ENCODE data around the gene GLYAT. TPM values are rescaled to one million over a fixed set of nuclear protein-coding genes. Genes with fewer than 3 reads are reported as not detected.

Gene GLYAT
- polyA plus RNA-seq, 1 donor from 2014 or later, result not detected

DNA sequence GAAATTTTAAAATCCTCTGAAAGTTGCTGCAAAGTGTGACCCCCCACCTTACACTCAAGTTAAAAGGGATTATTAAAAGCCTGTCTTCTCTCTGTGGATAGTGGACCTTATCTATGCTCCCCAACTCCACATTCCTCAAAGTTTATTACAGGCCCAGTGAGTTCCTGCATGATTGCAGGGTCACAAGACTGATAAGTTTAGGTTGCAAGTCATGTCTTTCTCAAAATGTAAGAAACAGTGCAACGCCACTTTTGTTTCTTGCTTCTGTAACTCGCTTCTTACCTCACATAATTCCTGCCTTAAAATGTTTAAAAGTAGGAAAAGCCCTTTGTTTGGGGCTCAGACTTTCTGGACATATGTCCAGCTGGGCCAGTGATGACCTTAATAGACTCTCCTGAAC lies 38.4 kb upstream of the GLYAT start:
- Histone ChIP-seq H3K27ac (ENCODE audit: low read length) (no peak overlapping the region), H2AFZ (ENCODE audit: low read depth, low read length) (no peak overlapping the region), H3K79me2 (replicated peaks; ENCODE audit: insufficient read depth, low read length) (no peaks in the 10 kb centered on the region), H3K9me2 (ENCODE audit: insufficient read depth, low read length) (no peaks in the 10 kb centered on the region), H3F3A (ENCODE audit: insufficient read depth, low read length, poor library complexity, severe bottlenecking) (no peaks in the 10 kb centered on the region), H3K36me3 (ENCODE audit: insufficient read depth, low read length) (no peaks in the 10 kb centered on the region), H4K20me1 (ENCODE audit: insufficient read depth) (no peaks in the 10 kb centered on the region), H3K4me2 (ENCODE audit: low read length) (no peak overlapping the region), H3K9ac (ENCODE audit: low read length) (no peak overlapping the region), H3K9me3 (ENCODE audit: low read length) (no peaks in the 10 kb centered on the region), H3K27me3 (ENCODE audit: insufficient read depth, low read depth, low read length) (no peaks in the 10 kb centered on the region), H3K4me3 (ENCODE audit: low read length) (no peak overlapping the region)
- TF ChIP-seq, protein P1, sequence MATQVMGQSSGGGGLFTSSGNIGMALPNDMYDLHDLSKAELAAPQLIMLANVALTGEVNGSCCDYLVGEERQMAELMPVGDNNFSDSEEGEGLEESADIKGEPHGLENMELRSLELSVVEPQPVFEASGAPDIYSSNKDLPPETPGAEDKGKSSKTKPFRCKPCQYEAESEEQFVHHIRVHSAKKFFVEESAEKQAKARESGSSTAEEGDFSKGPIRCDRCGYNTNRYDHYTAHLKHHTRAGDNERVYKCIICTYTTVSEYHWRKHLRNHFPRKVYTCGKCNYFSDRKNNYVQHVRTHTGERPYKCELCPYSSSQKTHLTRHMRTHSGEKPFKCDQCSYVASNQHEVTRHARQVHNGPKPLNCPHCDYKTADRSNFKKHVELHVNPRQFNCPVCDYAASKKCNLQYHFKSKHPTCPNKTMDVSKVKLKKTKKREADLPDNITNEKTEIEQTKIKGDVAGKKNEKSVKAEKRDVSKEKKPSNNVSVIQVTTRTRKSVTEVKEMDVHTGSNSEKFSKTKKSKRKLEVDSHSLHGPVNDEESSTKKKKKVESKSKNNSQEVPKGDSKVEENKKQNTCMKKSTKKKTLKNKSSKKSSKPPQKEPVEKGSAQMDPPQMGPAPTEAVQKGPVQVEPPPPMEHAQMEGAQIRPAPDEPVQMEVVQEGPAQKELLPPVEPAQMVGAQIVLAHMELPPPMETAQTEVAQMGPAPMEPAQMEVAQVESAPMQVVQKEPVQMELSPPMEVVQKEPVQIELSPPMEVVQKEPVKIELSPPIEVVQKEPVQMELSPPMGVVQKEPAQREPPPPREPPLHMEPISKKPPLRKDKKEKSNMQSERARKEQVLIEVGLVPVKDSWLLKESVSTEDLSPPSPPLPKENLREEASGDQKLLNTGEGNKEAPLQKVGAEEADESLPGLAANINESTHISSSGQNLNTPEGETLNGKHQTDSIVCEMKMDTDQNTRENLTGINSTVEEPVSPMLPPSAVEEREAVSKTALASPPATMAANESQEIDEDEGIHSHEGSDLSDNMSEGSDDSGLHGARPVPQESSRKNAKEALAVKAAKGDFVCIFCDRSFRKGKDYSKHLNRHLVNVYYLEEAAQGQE (IDR thresholded peaks at IDR 0.05; ENCODE audit: borderline replicate concordance), result no peak
- TF ChIP-seq POLR2AphosphoS5 (IDR thresholded peaks at IDR 0.05), result no peak
- no peak for TF ChIP-seq EP300 (conservative IDR thresholded peaks at IDR 0.05; ENCODE audit: poor library complexity, severe bottlenecking)
- TF ChIP-seq MXI1 (conservative IDR thresholded peaks at IDR 0.05; ENCODE audit: poor library complexity, severe bottlenecking), result no peak
- TF ChIP-seq SMC3 (conservative IDR thresholded peaks at IDR 0.05; ENCODE audit: poor library complexity), result no peak
- TF ChIP-seq EZH2 (IDR thresholded peaks at IDR 0.05; ENCODE audit: borderline replicate concordance, insufficient read depth, low read length, poor library complexity, severe bottlenecking), result no peak
- TF ChIP-seq TAF1 (IDR thresholded peaks at IDR 0.05; ENCODE audit: low read depth), result no peak
- no peak for TF ChIP-seq RAD21 (conservative IDR thresholded peaks at IDR 0.05)
- TF ChIP-seq, protein P2, sequence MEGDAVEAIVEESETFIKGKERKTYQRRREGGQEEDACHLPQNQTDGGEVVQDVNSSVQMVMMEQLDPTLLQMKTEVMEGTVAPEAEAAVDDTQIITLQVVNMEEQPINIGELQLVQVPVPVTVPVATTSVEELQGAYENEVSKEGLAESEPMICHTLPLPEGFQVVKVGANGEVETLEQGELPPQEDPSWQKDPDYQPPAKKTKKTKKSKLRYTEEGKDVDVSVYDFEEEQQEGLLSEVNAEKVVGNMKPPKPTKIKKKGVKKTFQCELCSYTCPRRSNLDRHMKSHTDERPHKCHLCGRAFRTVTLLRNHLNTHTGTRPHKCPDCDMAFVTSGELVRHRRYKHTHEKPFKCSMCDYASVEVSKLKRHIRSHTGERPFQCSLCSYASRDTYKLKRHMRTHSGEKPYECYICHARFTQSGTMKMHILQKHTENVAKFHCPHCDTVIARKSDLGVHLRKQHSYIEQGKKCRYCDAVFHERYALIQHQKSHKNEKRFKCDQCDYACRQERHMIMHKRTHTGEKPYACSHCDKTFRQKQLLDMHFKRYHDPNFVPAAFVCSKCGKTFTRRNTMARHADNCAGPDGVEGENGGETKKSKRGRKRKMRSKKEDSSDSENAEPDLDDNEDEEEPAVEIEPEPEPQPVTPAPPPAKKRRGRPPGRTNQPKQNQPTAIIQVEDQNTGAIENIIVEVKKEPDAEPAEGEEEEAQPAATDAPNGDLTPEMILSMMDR (IDR thresholded peaks at IDR 0.05; ENCODE audit: poor library complexity, severe bottlenecking), result no peak

DNA sequence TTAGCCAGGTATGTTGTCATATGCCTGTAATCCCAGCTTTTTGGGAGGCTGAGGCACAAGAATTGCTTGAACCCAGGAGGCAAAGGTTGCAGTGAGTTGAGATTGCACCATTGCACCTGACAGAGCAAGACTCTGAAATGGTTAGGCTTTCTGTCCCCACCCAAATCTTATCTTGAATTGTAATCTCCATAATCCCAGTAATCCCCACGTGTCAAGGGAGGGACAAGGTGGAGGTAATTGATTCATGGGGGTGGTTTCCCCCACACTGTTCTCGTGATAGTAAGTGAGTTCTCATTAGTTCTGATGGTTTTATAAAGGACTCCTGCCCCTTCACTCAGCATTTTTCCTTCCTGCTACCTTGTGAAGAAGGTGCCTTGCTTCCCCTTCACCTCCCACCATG lies 37.6 kb upstream of the GLYAT start:
- Histone ChIP-seq H3K4me2 (ENCODE audit: low read length) (no peak overlapping the region), H3K9me2 (ENCODE audit: insufficient read depth, low read length) (no peaks in the 10 kb centered on the region), H3K27me3 (ENCODE audit: insufficient read depth, low read depth, low read length) (no peaks in the 10 kb centered on the region), H3K27ac (ENCODE audit: low read length) (no peak overlapping the region), H4K20me1 (ENCODE audit: insufficient read depth) (no peaks in the 10 kb centered on the region), H3K9me3 (ENCODE audit: low read length) (no peaks in the 10 kb centered on the region), H3K79me2 (replicated peaks; ENCODE audit: insufficient read depth, low read length) (no peaks in the 10 kb centered on the region), H3K36me3 (ENCODE audit: insufficient read depth, low read length) (no peaks in the 10 kb centered on the region), H3K9ac (ENCODE audit: low read length) (no peak overlapping the region), H3K4me3 (ENCODE audit: low read length) (no peak overlapping the region), H2AFZ (ENCODE audit: low read depth, low read length) (no peak overlapping the region), H3F3A (ENCODE audit: insufficient read depth, low read length, poor library complexity, severe bottlenecking) (no peaks in the 10 kb centered on the region)
- TF ChIP-seq EP300 (conservative IDR thresholded peaks at IDR 0.05; ENCODE audit: poor library complexity, severe bottlenecking) (no peak), SMC3 (conservative IDR thresholded peaks at IDR 0.05; ENCODE audit: poor library complexity) (no peak), MXI1 (conservative IDR thresholded peaks at IDR 0.05; ENCODE audit: poor library complexity, severe bottlenecking) (no peak), EZH2 (IDR thresholded peaks at IDR 0.05; ENCODE audit: borderline replicate concordance, insufficient read depth, low read length, poor library complexity, severe bottlenecking) (no peak), RAD21 (conservative IDR thresholded peaks at IDR 0.05) (no peak), POLR2AphosphoS5 (IDR thresholded peaks at IDR 0.05) (no peak), TAF1 (IDR thresholded peaks at IDR 0.05; ENCODE audit: low read depth) (no peak)
- TF ChIP-seq, protein P1 (IDR thresholded peaks at IDR 0.05; ENCODE audit: borderline replicate concordance), result no peak
- TF ChIP-seq, protein P2 (IDR thresholded peaks at IDR 0.05; ENCODE audit: poor library complexity, severe bottlenecking), result no peak
